ENCODE measurements around the gene CCDC57.
"Not testable (repeated sequence)": the region's sequence is repeated elsewhere in the genome, so short reads cannot be mapped to it uniquely, and the experiment has no call there.

Gene CCDC57

GRCh38 chr17:82151106-82151957, 61.3 kb downstream of the CCDC57 start:
- Histone ChIP-seq H3K9ac (ENCODE audit: low read depth, low read length) (no peak overlapping the region), H3K36me3 (ENCODE audit: insufficient read depth, low read length) (no peaks in the 10 kb centered on the region), H3K9me3 (ENCODE audit: control insufficient read depth, insufficient read depth, low read length) (no peaks in the 10 kb centered on the region), H3K4me1 (ENCODE audit: insufficient read depth, low read length) (no peaks in the 10 kb centered on the region)

- H3K4me1 ChIP-seq (ENCODE audit: insufficient read depth, low read length): no peaks in the 10 kb centered on the region
- H3K9ac ChIP-seq (ENCODE audit: low read depth, low read length): no peak overlapping the region
- no peaks in the 10 kb centered on the region for H3K36me3 ChIP-seq (ENCODE audit: insufficient read depth, low read length)
- H3K9me3 ChIP-seq (ENCODE audit: control insufficient read depth, insufficient read depth, low read length): no peaks in the 10 kb centered on the region
Measured at GRCh38 chr17:82149401-82150099, 63.1 kb downstream of the CCDC57 start.

- Histone ChIP-seq H3K9ac (ENCODE audit: low read depth, low read length) (no peak overlapping the region), H3K9me3 (ENCODE audit: control insufficient read depth, insufficient read depth, low read length) (no peaks in the 10 kb centered on the region)
Measured at GRCh38 chr17:82148997-82149396, 63.6 kb downstream of the CCDC57 start.

GRCh38 chr17:82148011-82148410, 64.6 kb downstream of the CCDC57 start:
- H3K9ac ChIP-seq (ENCODE audit: low read depth, low read length): no peak overlapping the region
- no peaks in the 10 kb centered on the region for H3K36me3 ChIP-seq (ENCODE audit: insufficient read depth, low read length)
- H3K4me1 ChIP-seq (ENCODE audit: insufficient read depth, low read length): no peaks in the 10 kb centered on the region
- no peaks in the 10 kb centered on the region for H3K9me3 ChIP-seq (ENCODE audit: control insufficient read depth, insufficient read depth, low read length)

More at GRCh38 chr17:82148997-82149396, 63.6 kb downstream of the CCDC57 start:
- no peaks in the 10 kb centered on the region for H3K36me3 ChIP-seq (ENCODE audit: insufficient read depth, low read length)
- H3K4me1 ChIP-seq (ENCODE audit: insufficient read depth, low read length): no peaks in the 10 kb centered on the region

- H3K36me3 ChIP-seq (ENCODE audit: insufficient read depth, low read length): no peaks in the 10 kb centered on the region
- no peaks in the 10 kb centered on the region for H3K9me3 ChIP-seq (ENCODE audit: control insufficient read depth, insufficient read depth, low read length)
- H3K4me1 ChIP-seq (ENCODE audit: insufficient read depth, low read length): no peaks in the 10 kb centered on the region
- no peak overlapping the region for H3K9ac ChIP-seq (ENCODE audit: low read depth, low read length)
Measured at GRCh38 chr17:82146663-82147654, 65.7 kb downstream of the CCDC57 start.

GRCh38 chr17:82145550-82146155, 67.0 kb downstream of the CCDC57 start:
- Histone ChIP-seq H3K36me3 (ENCODE audit: insufficient read depth, low read length) (no peaks in the 10 kb centered on the region), H3K9me3 (ENCODE audit: control insufficient read depth, insufficient read depth, low read length) (no peaks in the 10 kb centered on the region), H3K4me1 (ENCODE audit: insufficient read depth, low read length) (no peaks in the 10 kb centered on the region), H3K9ac (ENCODE audit: low read depth, low read length) (no peak overlapping the region)

- Histone ChIP-seq H3K9me3 (ENCODE audit: control insufficient read depth, insufficient read depth, low read length) (no peaks in the 10 kb centered on the region), H3K36me3 (ENCODE audit: insufficient read depth, low read length) (no peaks in the 10 kb centered on the region), H3K4me1 (ENCODE audit: insufficient read depth, low read length) (no peaks in the 10 kb centered on the region), H3K9ac (ENCODE audit: low read depth, low read length) (no peak overlapping the region)
Measured at GRCh38 chr17:82143333-82143732, 69.3 kb downstream of the CCDC57 start.

GRCh38 chr17:82139961-82140360, 72.7 kb downstream of the CCDC57 start:
- H3K36me3 ChIP-seq (ENCODE audit: insufficient read depth, low read length); H3K4me1 ChIP-seq (ENCODE audit: insufficient read depth, low read length); H3K9me3 ChIP-seq (ENCODE audit: control insufficient read depth, insufficient read depth, low read length); H3K9ac ChIP-seq (ENCODE audit: low read depth, low read length): not testable (repeated sequence)

GRCh38 chr17:82138511-82138992, 74.1 kb downstream of the CCDC57 start:
- Histone ChIP-seq H3K9me3 (ENCODE audit: control insufficient read depth, insufficient read depth, low read length) (no peaks in the 10 kb centered on the region), H3K9ac (ENCODE audit: low read depth, low read length) (no peak overlapping the region), H3K4me1 (ENCODE audit: insufficient read depth, low read length) (no peaks in the 10 kb centered on the region), H3K36me3 (ENCODE audit: insufficient read depth, low read length) (no peaks in the 10 kb centered on the region)

- Histone ChIP-seq H3K4me1 (ENCODE audit: insufficient read depth, low read length) (no peaks in the 10 kb centered on the region), H3K9me3 (ENCODE audit: control insufficient read depth, insufficient read depth, low read length) (no peaks in the 10 kb centered on the region), H3K36me3 (ENCODE audit: insufficient read depth, low read length) (no peaks in the 10 kb centered on the region), H3K9ac (ENCODE audit: low read depth, low read length) (no peak overlapping the region)
Measured at GRCh38 chr17:82134101-82134500, 78.5 kb downstream of the CCDC57 start.

GRCh38 chr17:82133166-82133953, 79.3 kb downstream of the CCDC57 start:
- not testable (repeated sequence) for H3K9me3 ChIP-seq (ENCODE audit: control insufficient read depth, insufficient read depth, low read length); H3K4me1 ChIP-seq (ENCODE audit: insufficient read depth, low read length); H3K9ac ChIP-seq (ENCODE audit: low read depth, low read length); H3K36me3 ChIP-seq (ENCODE audit: insufficient read depth, low read length)

GRCh38 chr17:82129095-82129494, 83.5 kb downstream of the CCDC57 start:
- no peaks in the 10 kb centered on the region for H3K36me3 ChIP-seq (ENCODE audit: insufficient read depth, low read length)
- H3K4me1 ChIP-seq (ENCODE audit: insufficient read depth, low read length): no peaks in the 10 kb centered on the region
- H3K9me3 ChIP-seq (ENCODE audit: control insufficient read depth, insufficient read depth, low read length): no peaks in the 10 kb centered on the region
- H3K9ac ChIP-seq (ENCODE audit: low read depth, low read length): no peak overlapping the region

- no peaks in the 10 kb centered on the region for H3K9me3 ChIP-seq (ENCODE audit: control insufficient read depth, insufficient read depth, low read length)
- no peak overlapping the region for H3K9ac ChIP-seq (ENCODE audit: low read depth, low read length)
- H3K36me3 ChIP-seq (ENCODE audit: insufficient read depth, low read length): no peaks in the 10 kb centered on the region
- H3K4me1 ChIP-seq (ENCODE audit: insufficient read depth, low read length): no peaks in the 10 kb centered on the region
Measured at GRCh38 chr17:82128287-82128686, 84.4 kb downstream of the CCDC57 start.
